ENCODE measurements around the gene WDR72.
"Not testable (repeated sequence)": the region's sequence is repeated elsewhere in the genome, so short reads cannot be mapped to it uniquely, and the experiment has no call there.

WDR72 gene

DNA sequence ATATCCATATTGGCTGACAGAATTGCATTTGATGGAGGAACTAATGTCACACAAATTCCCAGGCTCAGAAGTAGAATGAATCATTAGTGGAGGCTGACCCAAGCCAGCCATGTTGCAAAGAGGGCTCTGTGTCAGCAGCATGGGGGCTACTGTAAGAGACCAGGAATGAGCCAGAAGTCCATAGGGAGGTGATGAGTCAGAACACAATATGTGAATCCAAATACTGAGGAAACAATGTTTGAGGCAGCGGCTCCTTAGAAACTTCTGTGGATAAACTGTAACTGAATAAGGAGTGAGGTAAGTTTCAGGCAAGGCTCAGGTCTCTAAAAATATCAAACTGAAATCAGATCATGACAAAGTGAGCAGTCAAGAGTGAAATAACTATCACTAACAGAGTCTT lies 170.7 kb downstream of the WDR72 start:
- FAIRE-seq = no peak

DNA sequence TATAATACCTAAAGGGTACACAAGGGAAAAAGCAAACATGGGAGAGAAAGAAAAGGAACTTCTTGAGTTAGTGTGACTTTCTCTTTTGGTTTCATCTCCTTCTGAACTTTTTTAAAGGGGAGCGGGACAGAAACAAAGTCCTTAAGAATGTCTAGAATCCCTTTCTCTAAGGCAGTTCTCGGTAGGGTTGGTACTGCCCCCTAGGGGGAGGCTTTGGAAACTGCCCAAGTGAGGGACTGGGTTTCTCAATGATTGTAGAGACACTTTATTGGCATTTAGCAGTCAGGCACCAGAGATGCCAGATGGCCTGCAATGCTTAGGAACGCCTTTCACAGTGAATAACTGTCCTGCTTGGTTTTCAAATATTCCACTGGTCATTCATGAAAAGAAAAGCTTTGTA lies 172.7 kb downstream of the WDR72 start:
- FAIRE-seq = no peak

DNA sequence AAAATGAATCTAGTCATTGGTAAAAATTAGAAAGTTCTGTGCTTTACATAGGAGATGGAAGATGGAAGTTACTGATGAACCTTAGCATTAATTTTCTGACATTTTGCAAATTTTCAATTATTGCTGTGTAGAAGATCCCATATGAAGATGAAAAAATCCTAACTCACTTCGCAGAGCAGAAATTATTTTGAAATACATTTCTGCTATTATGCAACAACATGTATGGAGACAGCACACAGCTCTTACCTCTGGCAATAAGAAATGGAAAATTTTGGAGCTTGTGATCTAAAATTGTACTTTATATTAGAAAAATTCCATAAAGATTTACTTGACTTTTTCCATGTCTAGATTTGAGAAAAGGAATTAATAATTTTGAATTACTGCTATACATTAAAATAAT lies 177.9 kb downstream of the WDR72 start:
- no peak for FAIRE-seq

DNA sequence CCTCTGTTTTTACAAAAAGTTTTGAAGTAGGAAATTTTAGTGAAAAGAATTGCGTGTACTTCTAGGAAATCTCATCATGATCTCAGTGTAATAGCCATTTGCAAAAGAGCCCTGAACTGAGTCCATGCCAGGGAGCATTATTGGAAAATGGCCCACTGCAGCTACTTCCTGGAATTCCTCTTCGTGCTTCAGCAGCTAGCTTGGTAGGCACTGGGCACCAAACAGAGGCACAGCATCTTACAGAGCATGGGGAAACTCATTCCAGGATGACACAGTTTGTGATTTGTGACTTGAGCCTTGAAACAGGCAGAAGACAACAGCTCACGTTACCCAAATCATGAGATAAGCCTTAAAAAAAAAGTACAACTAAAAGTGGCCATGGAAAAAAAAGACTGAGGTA lies 179.1 kb downstream of the WDR72 start:
- FAIRE-seq = no peak

DNA sequence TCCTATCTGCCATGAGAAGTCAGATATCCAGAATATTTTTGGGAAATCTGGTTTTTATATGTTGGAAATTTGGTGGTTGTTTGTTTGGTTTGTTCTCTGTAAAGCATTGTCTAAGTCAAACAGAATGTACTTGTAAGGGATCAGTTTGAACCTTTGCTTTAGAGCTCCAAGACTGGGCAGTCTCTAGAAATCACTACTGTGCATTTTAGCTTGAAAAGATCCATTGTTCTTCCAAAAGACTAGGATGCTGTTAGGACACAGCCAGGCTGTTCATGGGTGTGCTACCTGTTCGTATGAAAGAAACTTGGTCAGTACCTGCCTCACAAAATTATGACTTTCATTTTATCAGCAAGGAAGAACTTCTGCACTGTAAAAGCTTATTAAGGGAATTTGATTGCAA lies 182.6 kb downstream of the WDR72 start:
- FAIRE-seq = no peak

DNA sequence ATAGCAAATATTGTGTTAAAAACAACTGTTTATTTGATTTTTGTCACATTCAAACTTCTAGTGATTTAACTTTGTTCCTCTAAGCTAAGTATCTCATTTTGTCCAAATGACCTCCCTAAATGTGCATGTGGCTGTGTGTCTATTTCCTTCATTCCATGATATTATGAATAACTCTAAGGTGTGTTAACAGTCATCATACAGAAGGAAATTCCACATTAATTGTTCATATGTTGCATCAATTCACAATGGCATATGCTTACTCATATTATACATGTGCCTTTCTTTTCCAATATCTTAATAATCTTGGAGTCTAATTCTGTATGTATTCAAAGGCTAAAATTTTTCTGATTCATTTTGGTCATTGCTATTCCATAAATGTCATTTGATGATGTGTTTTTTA lies 186.4 kb downstream of the WDR72 start:
- no peak for FAIRE-seq

DNA sequence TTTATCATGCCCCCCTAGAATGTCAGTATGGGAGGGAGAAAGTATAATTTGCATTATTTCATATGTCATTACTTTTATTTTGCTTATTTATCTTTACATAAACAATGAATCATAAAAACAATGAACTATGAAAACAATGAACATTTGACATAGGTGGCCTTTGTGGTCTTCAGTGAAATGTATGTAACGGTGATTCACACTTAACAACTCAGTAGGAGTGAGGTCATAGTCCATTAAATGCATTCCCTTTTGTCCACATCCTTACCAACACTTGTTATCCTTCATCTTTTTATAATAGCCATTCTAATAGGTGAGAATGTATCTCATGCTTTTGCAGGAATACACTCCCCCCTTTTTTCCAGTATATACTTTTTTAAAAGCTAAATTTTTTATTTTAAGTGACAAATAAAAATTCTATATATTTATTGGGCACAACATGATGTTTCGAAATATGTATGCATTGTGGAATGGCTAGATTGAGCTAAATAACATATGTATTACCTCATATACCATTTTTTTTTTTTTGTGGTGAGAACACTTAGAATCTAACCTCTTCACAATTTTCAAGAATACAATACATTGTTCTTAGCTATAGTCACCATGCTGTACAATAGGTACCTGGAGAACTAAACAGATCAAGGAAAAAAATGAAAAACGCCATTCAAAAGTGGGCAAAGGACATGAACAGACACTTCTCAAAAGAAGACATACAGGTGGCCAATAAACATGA lies 189.5 kb downstream of the WDR72 start:
- FAIRE-seq = no peak

DNA sequence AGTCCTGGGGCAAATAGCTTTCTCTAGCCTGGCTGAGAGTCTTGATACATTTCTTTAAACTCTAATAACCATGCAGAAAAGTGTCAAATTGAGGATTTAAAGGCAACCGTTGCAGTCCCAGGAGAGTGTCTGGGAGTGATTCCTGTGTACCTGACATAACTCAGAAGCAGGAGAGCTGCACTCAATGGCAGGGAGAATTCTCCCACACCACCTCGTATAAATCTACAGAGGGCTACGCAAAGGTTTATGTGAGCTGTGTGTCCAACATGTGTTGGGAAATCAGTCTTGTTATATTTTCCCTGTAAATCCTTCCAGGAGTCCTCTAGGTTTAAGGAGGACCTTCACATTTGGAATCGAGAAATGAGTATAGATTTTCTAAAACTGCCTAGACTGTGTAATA lies 192.6 kb downstream of the WDR72 start:
- FAIRE-seq = no peak

DNA sequence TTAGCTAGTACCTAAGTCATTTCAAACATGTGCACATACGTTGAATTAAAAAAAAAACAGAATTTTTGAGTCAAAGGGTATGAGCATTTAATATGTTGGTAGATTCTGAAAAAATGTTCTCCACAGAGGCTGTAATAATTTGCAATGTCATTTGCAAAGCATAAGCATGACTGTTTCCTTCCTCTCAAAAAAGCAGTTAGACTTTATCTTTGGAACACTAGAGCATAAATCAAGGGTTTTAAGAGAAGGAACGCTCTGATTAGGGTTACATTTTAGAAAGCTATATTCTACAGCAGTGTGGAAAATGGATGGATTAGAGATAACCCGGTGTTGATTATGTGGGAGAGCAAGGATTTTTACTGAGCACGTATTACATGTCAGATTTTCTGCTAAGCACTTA lies 193.7 kb downstream of the WDR72 start:
- FAIRE-seq = no peak

DNA sequence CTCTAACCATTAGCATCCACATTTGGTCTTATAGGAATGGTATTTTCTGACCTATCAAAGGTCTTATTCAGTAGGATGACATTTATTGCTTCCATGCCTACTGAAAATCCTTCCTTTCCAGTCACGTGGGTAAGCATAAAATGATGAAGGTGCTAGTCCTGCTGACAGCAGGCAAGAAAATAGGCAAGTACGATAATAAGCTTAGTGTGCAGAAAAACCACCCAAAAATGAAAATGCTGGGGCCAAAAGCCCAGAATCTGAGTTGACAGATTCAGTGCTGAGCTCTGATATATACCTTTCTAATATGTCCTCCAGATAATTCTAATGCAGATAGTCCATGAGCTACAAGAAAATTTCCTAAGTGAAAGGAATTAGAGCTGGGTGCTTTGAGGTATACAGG lies 194.8 kb downstream of the WDR72 start:
- FAIRE-seq = no peak

DNA sequence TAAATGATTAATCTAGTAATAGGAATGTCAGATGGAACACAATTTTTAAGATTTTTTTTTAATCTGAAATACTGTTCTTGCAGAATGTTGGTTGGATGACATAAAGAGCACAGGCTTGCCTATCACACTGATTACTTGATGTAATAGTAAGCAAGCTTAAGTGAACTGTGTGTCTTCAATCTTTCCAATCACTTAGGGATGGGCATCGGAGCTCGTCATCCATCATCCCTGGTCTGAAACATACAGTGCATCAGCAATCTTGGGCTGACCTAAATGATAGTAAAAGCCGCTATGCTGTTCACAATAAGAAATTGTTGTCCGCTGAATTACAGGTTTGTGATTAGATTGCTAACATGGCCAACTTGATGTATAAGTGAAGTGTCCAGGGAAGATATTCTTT lies 195.8 kb downstream of the WDR72 start:
- no peak for FAIRE-seq

DNA sequence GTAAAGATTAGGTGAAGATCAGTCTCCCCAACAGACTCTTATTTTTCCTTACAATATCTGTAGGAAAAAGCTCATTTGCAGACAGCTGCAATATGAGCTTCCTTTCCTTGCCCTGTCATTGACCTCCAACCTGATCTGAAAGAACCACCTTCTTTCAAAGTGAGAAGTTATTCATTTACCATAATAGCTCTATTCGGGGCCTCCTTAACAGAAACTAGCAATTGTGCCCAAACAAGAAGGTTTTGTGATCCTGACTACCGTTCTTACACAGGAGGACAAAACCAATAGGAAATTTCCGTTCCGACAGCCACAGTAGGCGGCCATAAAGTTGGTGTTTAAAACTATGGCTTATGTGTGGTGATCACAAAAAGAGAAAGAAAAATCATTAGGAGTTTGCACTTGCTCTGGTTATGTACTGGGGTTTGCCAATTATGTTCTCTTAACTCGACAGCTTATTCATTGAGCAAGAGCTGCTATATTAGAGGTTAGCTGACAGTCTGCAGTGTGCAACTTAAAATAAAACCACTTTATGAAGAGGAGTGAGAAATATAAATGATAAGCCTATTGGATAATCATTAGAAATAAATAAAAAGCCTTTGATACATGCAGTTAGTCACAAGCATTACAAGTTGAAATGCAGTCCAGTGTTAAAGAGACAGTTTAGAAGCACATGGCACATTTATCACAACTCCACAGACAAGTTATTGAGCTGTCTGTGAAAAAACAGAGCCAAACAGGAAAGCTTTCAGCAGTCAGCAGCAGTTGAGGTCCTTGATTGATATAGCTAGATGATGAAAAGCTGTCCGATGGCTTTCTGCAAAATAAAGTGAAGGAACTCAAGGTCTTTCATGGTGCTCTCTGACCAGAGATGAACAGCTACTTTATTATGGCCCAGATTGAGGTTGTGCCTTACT lies 199.8 kb downstream of the WDR72 start:
- FAIRE-seq = no peak

DNA sequence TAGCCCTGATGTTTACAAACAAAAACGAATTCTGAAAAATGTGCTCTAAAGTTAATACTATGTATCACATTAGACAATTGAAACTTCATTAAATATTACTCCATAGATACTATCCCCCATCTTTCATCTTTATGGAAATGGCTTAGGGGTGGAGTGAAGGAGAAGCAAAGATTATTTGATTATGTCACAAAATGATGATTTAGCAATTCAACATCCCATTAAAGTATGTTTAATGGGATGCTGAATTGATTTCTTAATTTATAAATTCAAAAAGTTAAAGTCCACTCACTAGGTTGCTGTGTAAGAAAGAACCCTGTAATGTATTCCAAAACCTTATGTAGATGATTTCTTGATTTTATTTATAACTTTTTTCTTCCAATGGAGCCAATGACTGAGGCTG lies 201.1 kb downstream of the WDR72 start:
- no peak for FAIRE-seq

DNA sequence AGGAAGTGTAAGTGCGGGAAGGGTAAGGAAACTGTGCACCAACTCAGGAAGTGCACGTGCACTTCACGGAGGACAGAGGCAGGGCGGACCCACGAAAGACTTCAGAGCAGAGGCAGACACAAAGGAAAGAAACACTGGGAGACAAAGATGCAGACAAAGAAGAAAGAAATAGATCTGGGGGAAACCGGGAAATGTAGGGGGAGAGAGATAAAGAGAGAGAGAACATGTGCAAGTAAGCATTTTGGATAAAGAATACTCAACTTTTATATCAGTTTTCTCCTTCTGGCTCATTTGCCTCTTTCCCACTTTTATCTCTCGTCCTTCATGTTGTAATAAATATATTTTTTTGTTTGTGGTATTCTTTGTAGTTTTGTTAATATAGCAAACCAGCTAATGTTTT lies 204.2 kb downstream of the WDR72 start:
- no peak for FAIRE-seq

DNA sequence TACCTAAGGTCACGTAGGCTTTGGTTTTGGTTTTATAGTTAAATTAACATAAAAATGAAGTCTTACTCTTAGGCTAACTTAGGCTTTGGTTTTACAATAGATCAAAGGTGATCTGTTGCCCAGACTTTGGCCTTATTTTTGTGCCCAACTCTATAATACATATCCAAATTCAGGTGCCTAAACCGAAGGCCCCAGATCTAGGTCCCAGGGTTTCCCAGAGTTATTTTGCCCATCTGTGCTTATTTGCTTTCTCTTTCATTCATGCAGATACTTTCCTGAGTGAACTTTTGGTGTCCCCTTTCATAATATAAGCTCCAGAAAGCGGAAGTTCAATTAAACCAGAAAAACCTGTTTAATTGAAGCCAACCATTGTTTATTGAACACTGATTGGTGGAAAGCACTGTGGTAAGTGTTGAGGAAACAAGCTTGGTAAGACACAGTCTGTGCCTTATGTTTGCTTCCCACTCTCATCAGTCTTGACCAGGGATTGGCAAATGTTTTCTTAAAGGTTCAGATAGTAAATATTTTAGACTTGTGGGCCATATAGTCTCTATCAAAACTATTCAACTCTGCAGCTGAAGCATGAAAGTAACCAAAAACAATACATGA lies 209.7 kb downstream of the WDR72 start:
- no peak for FAIRE-seq

DNA sequence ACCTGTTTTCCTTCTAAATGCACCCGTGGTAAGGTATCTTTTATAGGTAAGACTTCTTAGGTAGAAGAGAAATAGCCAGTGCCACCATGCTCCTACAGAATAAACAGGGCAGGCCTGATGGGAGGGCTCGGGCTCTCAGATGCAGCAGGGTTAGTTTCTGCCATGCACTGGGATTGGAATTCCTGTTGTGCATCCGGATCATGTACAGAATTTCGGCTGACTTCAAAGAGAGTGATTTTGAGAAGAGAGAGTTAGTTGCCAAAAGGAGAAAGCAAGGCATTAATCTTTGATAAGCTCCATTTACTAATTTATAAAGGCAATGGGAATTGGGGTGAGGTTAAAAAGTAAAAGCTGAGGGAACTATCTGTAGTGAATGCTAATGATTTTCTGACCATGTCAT lies 211.2 kb downstream of the WDR72 start:
- FAIRE-seq = no peak

DNA sequence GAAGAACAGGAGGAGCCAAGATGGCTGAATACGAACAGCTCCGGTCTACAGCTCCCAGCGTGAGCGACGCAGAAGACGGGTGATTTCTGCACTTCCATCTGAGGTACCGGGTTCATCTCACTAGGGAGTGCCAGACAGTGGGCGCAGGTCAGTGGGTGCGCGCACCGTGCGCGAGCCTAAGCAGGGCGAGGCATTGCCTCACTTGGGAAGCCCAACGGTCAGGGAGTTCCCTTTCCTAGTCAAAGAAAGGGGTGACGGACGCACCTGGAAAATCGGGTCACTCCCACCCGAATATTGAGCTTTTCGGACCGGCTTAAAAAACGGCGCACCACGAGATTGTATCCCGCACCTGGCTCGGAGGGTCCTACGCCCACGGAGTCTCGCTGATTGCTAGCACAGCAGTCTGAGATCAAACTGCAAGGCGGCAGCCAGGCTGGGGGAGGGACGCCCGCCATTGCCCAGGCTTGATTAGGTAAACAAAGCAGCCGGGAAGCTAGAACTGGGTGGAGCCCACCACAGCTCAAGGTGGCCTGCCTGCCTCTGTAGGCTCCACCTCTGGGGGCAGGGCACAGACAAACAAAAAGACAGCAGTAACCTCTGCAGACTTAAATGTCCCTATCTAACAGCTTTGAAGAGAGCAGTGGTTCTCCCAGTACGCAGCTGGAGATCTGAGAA lies 218.7 kb downstream of the WDR72 start:
- not testable (repeated sequence) for FAIRE-seq

DNA sequence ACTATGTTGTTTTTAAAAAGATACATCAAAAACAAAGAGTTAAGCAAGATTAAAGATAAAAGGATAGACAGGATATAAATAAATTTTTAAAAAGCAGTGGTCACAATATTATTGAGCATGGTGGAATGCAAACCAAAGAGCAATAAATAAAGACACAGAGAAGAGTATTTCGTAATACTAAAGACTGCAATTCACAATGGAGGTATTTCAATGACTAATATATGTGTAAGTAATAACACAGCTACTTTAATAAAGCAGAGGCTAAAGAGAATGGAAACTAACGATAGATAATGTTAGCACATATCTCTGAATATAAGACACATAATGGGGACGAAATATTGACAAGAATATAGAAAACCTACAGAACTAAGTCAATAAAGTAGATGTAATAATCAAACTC lies 219.6 kb downstream of the WDR72 start:
- no peak for FAIRE-seq

DNA sequence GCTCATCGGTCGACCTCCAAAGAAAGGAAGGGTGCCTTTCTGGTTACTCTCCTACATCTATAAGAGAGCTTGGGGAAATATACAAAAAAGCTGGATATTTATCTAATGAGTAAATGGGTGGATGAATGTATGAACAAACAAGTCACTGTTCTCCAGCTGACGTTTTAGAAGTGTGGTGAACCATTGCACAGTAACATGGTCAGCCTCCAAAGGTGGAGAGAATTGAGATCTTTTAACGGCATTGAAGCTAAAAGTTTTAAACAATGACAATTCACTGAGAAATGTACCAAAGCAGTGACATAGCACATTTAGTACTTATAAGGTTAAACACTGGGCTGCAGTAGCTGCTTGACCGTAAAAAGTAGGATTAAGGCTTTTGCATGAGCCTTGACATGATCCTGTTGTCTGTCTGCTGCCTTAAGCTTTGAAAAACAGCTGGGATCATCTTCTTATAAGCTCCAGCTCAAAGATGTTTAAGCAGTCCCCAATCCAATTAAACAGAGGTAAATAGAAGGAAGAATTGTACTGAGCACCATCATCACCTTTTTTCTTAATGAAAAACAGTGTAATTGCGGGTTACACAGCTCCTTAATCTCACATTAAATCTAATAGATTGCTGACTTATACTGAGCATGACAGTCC lies 222.9 kb downstream of the WDR72 start:
- FAIRE-seq = no peak

DNA sequence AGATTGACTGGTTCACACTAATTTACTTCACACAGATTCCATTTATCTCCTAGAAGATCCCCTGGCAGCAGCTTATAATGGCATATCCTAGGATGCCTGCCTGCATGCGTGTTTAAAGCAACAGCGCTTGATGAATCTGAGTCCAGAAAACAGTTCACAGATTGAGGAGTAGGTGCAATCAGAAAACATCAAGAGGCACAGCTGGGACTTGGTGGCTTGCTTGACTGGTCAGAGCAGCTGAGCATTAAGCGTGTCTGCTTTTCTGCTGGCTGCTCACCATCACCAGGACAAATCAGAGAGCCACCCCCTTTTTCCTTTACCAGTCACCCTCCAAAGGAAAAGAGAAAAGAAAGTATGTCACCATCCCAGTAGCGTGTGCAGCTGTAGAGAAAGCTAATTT lies 223.6 kb downstream of the WDR72 start:
- no peak for FAIRE-seq

DNA sequence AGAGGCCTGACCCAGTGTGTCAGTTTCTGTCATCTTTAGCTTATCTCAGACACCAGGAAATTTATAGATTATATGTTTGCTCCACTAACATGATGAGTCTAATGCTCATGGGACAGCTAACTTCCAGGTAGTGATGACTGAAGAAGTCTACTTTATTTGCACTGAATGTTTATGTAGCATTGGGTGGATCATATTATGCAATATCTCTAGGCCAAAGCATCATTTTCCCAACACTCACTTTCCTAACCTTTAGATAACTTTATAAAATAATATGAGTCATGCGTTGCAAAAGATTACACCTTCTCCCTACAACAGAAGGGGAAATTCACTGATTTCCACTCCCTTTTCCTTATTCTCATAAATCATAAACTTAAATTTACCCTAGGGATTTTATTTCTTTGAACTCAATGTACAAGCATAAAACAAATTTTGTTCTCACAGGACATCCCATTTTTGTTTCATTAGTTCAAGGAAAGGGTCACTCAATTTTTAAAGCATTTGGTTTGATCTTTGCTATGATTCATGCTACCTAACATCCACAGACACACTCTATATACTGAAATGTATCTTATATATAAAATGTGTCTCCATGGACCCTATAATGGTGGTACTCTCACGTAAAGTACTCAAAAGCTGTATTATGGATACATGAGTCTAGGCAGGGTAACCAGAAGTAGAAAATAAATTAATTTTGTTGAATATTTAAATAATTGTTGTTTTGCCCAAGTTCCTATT lies 225.2 kb downstream of the WDR72 start:
- no peak for FAIRE-seq

DNA sequence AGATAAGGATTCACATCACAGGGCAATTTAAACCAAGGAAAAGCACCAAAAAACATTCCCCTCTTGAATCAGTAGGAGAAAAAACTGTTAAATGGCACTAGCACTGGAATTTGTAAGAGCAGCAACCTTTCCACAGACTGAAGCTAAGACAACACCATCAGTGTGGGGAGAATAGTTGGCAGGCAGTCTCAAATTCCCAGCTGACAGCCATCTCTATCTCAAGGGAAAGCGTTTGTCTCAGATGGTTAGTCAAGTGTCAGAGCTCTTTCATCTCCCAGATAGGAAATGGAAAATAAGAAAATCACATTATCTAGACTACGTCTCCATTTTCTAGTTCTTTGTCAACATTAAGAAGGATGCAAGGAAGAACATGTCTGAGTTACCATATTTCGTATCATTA lies 228.7 kb downstream of the WDR72 start:
- FAIRE-seq = no peak

Data from A204.1 (cell line).